GM18909 (cell line): ENCODE data around the gene TBRG4.

Experiments
- ATAC-seq: cut with Tn5 transposase; IDR thresholded peaks from one replicate; pipeline ENCODE4 v1.9.1; 2021; ENCODE audit warnings: mild to moderate bottlenecking; ENCODE audit not compliant: unreplicated experiment, poor library complexity

The TBRG4 gene

DNA sequence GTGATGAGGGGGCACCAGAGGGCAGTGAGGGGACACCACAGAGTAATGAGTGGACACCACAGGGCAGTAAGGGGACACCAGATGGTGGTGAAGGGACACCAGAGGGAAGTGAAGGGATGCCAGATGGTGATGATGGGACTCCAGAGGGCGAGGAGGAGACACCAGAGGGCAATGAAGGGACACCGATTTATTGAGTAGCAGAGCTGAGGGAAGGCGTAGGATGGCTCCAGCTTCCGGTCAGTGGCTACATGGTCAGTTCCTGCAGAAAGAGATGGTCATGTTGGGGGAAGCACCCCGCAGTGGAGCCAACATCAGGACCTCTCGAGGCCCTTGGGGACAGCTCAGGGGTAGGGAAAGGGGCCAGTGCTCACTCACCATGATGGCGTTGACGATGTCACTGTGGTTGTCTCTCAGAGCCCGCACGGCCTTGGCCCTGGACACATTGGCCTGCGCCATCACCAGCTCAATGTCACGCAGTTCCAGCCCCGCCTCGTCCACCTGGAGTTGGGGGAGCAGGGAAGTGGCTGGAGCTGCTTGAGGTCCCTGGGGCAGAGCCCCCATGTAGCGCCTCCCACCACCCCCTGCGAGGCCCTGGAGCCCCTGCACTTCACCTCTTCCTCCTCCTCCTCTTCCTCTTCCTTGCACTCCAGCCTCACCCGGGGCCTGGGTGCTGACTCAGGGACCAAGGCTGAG is 31.1 kb downstream of the TBRG4 start:
- no peak for ATAC-seq

DNA sequence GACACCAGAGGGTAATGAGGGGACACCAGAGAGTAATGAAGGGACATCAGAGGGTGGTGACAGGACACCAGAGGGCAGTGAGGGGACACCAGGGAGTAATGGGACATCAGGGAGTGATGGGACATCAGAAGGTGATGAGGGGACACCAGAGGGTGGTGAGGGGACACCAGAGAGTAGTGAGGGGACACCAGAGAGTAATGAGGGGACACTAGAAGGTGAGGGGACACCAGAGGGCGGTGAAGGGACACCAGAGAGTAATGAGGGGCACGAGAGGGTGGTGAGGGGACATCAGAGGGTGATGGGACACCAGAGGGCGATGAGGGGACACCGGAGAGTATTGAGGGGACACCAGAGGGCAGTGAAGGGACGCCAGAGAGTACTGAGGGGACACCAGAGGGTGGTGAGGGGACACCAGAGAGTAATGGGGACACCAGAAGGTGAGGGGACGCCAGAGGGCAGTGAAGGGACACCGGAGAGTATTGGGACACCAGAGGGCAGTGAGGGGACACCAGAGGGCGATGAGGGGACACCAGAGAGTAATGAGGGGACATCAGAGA is 33.3 kb downstream of the TBRG4 start:
- no peak for ATAC-seq

DNA sequence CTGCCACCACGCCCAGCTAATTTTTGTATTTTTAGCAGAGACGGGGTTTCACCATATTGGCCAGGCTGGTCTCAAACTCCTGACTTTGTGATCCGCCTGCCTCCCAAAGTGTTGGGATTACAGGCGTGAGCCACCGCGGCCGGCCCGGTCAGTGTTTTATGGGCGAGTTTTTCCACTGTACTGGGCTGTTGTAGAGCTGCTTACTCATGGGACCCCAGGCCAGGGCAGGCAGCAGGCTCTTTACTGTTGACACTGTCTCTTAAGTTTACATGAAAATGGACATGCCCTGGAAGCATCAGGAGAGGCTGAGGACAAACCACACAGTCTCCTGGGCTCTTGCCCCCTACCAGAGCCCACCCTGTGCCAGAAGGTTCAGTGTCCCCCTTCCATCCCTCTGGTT is 33.9 kb downstream of the TBRG4 start:
- no peak for ATAC-seq

DNA sequence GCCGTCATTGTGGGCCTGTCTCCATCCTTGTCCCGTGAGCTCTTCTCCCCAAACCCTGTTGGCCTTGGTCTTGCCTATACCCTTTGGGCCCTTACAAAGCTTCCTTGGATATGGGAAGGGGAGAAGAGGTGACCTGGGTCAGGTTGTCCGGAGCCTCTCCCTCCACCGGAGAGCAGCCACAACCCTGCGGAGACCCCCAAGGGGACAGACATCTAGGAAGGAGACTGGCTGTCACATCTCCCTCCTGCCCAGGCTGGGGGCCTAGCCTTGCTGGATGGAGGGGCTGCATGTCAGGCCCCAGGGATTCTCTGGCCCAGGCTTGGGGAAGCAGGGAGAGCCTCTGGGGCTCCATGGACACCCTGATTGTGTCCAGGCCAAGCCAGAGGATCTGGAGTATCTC is 34.6 kb downstream of the TBRG4 start:
- ATAC-seq = no peak

DNA sequence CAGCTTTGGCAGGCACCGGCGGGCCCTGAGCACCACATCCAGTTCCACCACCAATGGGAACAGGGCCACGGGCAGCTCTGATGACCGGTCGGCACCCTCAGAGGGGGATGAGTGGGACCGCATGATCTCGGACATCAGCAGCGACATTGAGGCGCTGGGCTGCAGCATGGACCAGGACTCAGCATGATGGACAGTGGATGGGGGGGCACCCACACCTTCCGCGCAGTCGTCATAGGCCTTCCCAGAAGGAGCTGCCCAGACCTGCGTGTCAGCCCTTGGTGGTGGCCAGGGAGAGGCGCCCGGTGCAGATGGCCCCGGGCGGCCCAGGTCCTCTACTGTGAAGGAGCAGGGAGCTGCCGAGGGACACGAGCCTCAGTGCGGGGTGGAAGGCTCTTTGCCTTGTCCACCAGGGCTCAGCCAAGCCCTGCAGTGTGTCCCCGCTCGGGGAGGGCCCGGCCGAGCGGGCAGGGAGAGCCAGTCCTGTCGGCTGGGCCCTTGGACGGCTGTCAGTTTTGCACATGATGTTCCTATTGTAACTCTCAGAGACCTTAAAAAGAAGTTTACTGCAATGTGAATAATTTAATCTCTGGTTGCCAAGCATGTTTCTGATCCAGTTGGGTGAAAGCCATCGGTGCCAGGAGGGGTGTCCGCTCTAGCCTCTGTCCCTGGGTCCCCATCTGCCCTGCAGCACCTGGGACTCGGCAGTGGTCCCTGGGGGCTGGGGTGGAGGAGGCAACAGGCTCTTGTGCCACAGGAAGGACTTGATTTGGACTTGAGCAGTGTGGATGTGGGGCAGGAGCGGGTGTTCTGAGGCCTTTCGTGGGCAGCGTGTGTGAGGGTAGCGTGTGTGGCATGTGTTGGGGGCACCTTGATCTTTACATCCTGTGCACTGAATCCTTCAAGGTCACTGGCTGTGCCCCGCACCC is 35.4 kb downstream of the TBRG4 start:
- no peak for ATAC-seq

DNA sequence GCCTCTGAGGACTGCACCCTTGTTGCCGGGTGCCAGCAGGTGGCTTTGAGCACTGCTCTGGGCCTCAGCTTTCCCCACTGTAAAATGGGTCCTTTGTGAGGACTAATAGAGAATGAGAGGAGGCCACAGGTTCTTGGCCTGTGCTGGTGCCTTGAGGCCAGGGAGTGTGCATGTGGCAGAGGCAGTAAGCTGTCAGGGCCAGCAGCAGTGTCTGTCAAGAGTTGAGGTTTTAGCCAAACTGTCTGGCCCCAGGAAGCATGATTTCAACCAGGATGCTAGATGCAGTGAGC is 36.2 kb downstream of the TBRG4 start:
- ATAC-seq = no peak

DNA sequence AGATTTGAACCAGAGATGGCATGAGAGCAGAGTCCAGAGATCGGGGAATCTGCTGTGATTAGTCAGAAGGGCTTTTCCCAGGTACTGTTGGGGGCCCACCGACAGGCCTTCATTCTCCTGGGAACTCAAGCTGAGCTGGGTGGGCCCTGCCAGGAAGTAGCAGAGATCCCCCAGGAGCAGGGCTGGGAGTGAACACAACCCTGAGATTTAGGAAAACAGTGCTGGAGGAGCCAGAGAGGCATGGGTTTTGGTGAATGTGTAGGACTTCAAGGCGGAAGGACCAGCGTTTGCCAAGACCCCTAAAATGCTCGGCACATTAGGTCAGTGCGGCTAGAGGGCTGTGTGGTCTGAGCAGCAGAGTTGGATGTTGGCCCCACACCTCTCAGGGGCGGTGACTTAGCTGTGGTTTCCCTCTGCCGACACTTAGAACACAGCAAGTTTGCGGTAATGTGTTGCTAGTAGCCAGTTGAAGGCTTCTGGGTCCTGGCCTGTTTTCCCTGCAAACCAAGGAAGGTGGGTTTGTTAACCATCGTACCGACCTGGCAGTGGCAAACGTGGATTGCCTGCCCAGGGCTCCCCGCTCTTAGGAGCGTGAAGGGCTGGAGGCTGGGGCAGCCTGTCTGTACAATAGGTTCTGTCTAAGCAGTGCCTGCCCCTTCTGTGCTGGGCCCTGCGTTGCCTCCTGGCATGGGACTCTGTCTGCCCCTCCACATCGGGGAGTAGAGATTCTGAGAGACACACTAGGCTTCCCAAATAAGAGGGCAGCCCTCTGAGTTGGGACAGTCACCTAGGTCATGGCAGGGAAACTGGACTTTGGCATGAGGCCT is 36.8 kb downstream of the TBRG4 start:
- no peak for ATAC-seq

DNA sequence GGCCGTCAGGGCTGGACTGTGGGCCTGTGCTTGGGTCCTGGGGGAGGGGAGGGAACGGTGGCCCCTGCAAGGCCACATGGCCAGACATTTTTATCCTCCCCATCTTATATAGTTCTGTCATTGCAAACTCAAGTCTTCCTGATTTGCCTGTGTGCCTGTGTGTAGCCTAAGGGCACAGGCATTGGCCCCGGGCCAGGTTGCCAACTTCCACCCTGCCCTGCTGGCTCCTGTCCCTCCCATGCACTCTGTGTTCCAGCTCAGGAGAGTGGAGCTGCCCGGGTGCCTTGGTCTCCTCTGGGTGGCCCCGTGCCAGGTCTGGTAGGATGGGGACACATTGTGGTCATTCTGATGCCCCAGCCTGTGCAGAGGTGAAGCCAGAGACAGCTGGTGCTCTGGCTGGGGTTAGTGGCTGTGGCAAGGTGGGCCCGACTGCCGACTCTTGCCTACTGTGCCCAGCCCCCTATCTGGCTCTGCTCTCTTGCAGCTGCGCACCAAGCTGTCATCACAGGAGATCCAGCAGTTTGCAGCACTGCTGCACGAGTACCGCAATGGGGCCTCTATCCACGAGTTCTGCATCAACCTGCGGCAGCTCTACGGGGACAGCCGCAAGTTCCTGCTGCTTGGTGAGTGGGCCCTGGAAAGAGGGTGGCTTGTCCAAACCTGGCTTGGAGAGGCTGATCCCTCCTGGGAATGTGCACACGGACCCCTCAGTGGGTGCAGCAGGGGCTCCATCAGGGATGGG is 37.5 kb downstream of the TBRG4 start:
- no peak for ATAC-seq

DNA sequence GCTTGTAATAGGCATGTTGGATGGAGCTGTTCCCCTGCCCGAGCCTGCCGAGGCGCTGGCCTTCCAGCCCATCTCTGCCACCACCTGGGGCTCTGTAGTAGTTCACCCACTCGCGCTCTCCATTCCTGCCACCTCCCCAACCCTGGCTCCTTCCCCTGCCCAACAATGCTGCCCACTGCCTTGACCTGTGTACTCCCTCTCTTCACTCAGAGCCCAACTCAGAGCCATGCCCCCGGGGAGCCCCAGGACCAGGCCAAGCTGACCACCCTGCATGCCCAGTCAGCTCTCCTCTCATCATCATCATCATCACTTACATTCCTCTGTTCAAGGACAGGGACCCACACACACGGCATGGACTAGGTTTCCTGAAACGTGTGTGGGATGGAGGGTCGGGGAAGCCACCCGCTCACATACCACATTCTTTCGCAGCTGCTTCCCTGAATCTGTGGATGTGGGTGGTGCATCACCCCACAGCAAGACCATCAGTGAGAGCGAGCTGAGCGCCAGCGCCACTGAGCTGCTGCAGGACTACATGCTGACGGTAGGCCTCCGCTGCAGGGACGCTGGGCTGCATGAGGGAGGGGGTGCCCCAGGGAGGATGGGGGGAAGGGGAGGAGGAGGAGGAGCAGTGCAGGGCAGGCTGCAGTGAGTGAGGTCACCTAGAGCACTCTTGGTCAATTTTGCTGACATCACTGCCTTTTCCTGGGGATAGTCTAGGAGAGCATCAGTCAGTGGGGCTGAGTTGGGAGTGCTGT is 38.3 kb downstream of the TBRG4 start:
- no peak for ATAC-seq

DNA sequence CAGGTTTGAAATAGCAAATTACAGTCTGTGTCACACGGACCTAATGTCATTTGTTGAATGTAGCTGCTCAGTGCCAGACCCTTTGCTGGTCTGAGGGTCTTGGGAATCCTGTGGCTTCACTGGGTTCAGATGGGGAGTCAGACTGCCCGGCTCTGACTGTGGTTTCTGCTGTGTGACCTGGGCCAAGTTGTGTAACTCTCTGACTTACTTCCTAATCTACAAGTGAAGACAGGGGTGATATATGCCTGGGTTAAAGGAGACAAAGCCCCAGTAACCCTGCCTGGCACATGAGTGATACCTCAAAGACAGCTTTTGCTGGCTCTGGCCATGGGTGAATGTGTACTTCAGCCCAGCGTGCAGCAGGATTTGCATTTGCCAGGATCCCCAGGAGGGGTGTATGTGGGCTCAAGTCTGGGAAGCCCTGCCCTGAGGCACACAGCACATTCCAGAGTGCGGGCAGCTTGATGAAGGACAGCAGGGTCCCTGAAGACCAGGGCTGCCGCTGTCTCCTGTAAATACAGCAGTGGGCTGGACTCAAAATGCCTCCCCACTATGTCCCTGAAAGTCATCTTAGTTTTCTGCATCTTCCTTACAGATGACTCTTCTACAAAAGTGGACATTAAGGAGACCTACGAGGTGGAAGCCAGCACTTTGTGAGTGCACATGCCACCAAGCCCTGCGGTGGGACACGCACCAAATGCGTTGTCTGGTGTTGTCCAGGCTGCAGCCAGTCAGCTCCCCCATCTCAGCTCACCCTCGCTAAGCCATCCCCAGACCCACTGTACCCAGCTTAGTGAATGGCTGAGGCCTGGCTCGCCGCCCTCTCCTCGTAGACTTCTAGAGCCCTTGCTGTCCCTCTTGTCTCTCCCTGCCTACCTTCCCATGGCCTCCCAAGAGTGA is 39.1 kb downstream of the TBRG4 start:
- ATAC-seq = no peak

DNA sequence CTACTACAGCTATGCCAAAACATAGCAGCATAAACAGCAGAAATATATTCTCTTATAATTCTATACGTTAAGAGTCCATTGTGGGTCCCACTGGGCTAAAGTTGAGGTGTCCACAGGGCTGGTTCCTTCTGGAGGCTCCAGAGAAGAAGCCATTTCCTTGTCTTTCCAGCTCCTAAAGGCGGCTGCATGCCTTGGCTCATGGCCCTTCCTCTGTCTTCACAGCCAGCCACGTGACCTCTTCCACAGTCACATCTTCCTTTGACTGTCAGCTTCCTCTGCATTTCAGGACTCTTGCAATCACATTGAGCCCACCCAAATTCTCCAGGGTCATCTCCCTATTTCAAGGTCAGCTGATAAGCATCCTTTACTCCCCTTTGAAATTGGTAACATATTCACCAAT is 40.0 kb downstream of the TBRG4 start:
- ATAC-seq = no peak

DNA sequence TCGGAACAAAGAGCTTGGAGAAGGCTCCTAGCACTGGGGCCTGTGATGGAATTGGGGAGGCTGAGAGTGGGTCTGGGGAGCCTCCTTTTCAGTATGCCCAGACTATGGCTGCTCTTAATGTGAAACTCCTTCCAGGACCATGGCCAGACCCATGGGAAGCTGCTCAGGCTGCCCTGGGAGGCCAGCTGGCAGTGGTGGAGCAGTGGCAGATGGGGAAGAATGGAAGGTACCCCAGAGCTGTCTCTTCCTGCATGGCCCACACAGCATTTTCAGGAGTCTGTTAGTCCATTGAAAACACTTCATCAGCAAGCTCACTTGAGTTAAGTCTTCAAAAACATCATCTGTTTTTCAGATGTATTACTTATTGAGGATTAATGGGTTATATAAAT is 41.2 kb downstream of the TBRG4 start:
- ATAC-seq = no peak

DNA sequence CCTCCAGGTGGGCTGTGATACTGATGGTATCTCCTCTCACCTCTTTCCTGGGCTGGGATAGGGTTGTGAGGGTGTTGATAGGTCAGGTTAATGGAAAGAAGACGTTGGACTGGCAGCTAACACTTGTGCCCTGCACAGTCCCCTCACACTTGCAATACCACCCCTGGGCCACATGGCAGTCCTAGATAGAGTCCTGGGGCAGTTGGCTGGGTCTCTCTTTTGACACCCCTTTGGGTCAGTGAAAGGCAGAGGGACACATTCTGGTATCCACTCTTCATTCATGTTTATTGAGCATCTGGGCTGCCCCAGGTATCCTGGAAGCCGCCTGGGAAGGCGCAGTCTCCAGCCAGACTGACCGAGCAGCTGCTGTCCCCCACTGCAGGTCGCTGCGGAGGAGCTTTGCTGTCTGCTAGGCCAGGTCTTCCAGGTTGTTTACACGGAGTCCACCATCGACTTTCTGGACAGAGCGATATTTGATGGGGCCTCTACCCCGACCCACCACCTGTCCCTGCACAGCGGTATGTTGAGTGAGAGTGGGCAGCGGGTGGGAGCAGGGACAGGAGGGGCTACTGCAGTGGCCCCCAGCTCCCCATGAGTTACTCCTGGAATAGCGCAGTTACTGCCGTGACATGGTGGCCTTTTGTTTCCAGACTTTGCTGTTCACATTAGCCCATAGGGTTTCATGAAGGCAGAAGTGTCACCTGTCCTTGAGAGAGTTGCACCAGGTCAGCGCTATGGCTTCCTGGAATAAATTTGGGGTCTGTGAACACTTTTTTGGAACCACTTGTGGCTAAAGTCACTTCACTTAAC is 41.8 kb downstream of the TBRG4 start:
- no peak for ATAC-seq

DNA sequence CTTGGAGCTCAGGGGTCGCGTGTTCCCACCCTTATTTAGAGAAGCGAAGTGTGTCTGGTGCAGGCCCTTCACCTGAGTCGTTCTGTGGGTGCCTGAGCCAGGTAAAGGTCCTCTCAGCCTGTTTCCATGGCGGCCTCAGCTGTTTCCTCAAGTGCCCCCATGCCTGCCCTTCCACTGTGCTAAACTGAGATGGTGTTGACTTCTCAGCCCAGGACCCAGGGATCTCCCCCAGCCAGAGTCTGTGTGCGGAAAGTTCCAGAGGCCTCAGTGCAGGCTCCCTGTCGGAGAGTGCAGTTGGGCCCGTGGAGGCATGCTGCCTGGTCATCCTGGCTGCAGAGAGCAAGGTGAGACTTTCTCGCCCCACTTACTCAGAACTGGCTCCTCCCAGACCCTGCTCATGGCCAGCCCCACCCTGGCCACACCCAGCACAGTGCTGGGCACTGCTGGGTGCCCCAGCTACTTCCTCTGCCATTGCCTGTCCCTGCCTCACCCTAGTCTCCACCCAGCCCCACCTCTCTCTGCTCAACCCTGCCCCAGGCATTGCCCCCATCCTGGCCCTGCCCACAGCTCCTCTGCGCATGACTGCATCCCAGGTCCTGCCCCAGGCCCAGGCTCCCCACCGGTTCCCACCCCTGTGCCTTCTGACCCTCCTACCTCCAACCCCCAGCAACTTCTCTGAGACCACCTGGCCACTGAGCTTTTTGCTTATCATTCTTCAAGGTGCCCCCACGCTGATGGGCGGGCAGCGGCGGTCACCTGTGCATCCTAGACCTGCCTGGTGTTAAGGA is 43.1 kb downstream of the TBRG4 start:
- ATAC-seq = no peak

DNA sequence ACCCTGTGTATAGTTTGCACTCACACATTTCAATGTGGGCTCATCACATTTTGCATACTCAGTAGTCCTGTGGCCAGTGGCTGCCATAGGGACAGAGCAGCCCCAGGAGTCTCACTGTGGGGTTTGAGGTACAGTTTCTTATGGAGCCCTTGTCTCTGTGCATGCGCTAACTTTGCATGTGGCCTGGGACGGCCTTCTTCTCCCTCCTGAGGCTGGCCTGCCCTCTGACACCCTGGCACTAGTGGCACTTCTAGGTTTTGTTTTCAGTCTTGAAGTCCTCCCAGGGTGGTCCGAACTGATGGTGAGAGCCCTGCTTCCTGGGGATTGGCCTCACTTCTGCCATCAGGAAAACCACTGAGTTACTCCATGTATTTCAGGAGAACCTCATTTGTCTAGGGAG is 43.9 kb downstream of the TBRG4 start:
- no peak for ATAC-seq

DNA sequence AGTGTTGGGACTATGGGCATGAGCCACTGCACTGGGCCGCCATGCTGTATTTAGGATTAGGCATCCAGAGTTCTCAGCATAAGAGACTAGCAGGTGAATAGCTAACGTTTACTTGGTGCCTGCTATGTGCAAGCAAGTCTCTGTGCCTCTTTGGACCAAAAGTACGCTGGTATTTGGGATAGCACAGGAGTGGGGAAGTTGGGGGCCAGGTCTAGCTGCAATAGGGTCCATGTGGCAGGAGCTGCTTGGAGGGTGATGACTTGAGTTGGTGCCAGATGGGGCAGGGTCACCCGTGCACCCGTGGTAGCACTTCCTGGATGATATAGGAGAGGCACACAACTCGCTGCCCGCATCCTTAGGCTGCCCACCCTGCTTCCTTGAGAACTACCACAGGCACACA is 45.1 kb downstream of the TBRG4 start:
- no peak for ATAC-seq
